ENCODE data around the gene SULT1B1.

- TF ChIP-seq CTCF (IDR thresholded peaks at IDR 0.05; ENCODE audit: low read length) (no peak), EZH2 (IDR thresholded peaks at IDR 0.05; ENCODE audit: borderline replicate concordance, low read length) (no peak)
These were observed 28.6 kb downstream of the SULT1B1 start for GRCh38 chr4:69731847-69732246.

All from OCI-LY1 (cell line).